ENCODE results near the gene DEAF1.

DNA sequence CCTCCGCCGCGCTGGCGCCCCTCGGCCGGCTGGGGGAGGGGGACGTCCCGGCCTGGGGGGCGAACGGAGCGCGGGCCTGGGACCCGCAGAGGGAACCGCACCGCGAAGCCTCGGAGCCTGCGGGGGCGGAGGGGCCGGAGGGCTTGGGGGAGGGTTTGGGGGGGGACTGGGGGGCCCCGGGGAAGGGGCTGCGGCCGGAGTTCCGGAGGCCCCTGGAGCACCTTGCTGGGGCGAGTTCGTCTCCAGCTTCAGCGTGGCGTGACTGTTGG lies 67.8 kb downstream of the DEAF1 start:
- no peak for TF ChIP-seq POLR2AphosphoS5 (IDR thresholded peaks at IDR 0.05; ENCODE audit: low read depth, low read length)
- TF ChIP-seq TAF1 (IDR thresholded peaks at IDR 0.05; ENCODE audit: borderline replicate concordance, insufficient read depth, low read length): no peak
- TF ChIP-seq, protein P1, sequence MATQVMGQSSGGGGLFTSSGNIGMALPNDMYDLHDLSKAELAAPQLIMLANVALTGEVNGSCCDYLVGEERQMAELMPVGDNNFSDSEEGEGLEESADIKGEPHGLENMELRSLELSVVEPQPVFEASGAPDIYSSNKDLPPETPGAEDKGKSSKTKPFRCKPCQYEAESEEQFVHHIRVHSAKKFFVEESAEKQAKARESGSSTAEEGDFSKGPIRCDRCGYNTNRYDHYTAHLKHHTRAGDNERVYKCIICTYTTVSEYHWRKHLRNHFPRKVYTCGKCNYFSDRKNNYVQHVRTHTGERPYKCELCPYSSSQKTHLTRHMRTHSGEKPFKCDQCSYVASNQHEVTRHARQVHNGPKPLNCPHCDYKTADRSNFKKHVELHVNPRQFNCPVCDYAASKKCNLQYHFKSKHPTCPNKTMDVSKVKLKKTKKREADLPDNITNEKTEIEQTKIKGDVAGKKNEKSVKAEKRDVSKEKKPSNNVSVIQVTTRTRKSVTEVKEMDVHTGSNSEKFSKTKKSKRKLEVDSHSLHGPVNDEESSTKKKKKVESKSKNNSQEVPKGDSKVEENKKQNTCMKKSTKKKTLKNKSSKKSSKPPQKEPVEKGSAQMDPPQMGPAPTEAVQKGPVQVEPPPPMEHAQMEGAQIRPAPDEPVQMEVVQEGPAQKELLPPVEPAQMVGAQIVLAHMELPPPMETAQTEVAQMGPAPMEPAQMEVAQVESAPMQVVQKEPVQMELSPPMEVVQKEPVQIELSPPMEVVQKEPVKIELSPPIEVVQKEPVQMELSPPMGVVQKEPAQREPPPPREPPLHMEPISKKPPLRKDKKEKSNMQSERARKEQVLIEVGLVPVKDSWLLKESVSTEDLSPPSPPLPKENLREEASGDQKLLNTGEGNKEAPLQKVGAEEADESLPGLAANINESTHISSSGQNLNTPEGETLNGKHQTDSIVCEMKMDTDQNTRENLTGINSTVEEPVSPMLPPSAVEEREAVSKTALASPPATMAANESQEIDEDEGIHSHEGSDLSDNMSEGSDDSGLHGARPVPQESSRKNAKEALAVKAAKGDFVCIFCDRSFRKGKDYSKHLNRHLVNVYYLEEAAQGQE (IDR thresholded peaks at IDR 0.05; ENCODE audit: insufficient read depth in 1 of 2, low read depth in 2 of 2, low read length in 2 of 2): no peak
- no peak for TF ChIP-seq SIN3A (IDR thresholded peaks at IDR 0.05; ENCODE audit: borderline replicate concordance, insufficient read depth, low read length)

Data from PFSK-1 (cell line).